GM18526 (cell line): ENCODE data around the gene ARHGAP26.

Experiments used
- POLR2A ChIP-seq: IDR thresholded peaks from 3 replicates; pipeline ENCODE4 v1.6.1; 2011; ENCODE audit not compliant: insufficient read length; ENCODE audit errors: extremely low read depth

The ARHGAP26 gene

GRCh38 chr5:143102411-143102810, 332.2 kb downstream of the ARHGAP26 start:
- no peak for TF ChIP-seq POLR2A

- no peak for TF ChIP-seq POLR2A
Observed at GRCh38 chr5:143105216-143105905, 335.2 kb downstream of the ARHGAP26 start.

DNA sequence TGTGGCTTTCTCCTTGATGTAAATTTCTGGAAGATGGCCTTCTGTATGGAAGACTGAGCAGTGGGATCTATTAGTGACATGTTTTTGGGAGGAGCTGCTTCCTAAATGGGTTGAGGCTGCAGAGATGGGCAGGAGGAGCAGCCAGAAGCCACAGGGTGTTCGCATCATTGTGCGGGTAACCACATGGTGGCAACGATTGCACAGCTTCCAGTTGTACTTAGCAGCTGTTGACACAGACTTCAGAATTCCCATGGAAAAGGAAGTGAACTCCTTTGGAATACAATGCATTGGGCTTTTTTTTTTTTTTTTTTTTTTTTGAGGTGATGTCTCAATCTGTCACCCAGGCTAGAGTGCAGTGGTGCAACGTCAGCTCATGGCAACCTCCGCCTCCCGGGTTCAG, 336.0 kb downstream of the ARHGAP26 start:
- no peak for TF ChIP-seq POLR2A

- TF ChIP-seq POLR2A: no peak
Observed at GRCh38 chr5:143108498-143109128, 338.4 kb downstream of the ARHGAP26 start.

- no peak for TF ChIP-seq POLR2A
Observed at GRCh38 chr5:143110591-143110990, 340.4 kb downstream of the ARHGAP26 start.

- TF ChIP-seq POLR2A: no peak
Observed at GRCh38 chr5:143111799-143112198, 341.6 kb downstream of the ARHGAP26 start.

DNA sequence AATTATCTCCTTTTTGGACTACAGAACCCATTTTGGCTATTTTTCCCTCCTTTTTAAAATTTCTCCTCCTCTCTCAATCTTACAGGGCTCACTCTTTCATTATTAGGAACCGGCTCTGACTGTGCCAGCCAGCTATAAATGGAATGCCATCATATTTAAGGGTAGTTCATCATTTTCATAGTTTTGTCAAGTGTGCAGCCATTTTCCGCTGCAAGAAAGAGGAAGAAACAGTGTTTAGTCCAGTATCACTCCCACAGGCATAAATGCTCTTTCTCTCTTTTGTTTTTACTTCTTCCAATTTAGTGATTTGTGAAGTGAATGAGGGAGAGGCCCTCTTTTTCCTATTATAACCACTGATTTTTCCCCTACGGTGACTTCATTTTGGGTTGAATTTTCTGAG, 343.3 kb downstream of the ARHGAP26 start:
- no peak for TF ChIP-seq POLR2A

DNA sequence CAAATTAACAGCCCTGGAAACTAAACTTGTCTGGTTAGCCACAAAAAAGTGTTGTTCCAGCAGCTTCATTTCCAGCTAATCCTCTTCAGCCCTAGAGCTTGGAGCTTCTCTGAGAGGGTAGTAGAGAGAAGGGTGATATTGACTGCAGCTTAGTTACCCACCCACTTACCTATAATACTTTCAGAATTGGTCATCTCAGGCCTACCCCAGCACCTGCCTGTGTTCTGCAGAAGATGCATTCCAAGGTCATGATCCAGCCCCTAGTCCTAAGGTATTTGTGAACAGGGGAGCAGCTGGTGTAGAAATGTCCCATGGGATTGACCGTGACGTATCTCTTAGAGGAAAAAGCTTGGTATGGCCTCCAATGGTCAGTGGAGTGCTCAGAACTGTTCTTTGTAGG, 344.3 kb downstream of the ARHGAP26 start:
- TF ChIP-seq POLR2A: no peak

- TF ChIP-seq POLR2A: no peak
Observed at GRCh38 chr5:143115381-143115780, 345.2 kb downstream of the ARHGAP26 start.

GRCh38 chr5:143116814-143117213, 346.6 kb downstream of the ARHGAP26 start:
- no peak for TF ChIP-seq POLR2A

GRCh38 chr5:143117821-143118220, 347.6 kb downstream of the ARHGAP26 start:
- TF ChIP-seq POLR2A: no peak

- no peak for TF ChIP-seq POLR2A
Observed at GRCh38 chr5:143118222-143118621, 348.0 kb downstream of the ARHGAP26 start.

- TF ChIP-seq POLR2A: no peak
Observed at GRCh38 chr5:143119291-143119769, 349.2 kb downstream of the ARHGAP26 start.

DNA sequence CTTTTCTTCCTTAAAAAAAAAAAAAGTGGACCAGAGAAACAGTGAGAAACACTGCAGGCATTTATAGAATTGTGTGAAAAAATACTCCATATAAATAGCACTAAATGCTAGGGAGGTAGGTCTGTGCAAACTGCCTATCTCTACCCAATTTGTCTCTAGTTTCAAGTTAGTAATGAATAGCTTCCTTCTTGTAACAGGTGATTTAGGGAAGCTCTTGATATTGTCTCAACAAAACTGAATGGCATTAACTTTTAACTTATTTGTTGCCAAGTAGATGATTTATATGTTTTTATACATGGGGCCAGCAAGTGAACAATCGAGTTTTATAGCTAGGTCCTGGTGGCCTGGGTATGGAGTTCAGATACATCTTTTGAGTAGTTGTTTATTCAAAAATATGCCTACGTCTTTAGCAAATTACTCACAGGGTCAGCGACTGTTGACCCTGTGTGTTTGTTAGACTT, 349.7 kb downstream of the ARHGAP26 start:
- no peak for TF ChIP-seq POLR2A

- no peak for TF ChIP-seq POLR2A
Observed at GRCh38 chr5:143120460-143121134, 350.4 kb downstream of the ARHGAP26 start.

DNA sequence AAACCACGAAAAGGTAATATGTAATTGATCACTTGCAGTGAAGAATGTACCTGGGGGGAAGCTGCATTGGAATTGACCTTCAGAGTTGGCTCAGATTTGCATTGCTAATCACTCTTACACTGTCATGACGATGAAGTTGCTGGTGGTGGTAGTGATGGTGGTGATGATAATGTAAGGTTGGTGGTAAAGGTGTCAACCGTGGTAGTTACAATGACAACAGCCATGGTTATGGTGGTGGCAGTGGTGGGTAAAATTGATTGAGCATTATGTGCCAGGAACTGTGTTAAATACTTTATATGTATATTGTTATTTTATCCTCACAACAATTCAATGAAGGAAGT, 350.9 kb downstream of the ARHGAP26 start:
- no peak for TF ChIP-seq POLR2A
